HEK293 (cell line): ENCODE measurements around the gene BUB1.
"Not testable (repeated sequence)": the region's sequence is repeated elsewhere in the genome, so short reads cannot be mapped to it uniquely, and the experiment has no call there.

Source experiments
- CTCF ChIA-PET: fragments of 350-600 bp; formaldehyde crosslinking; extraction: SDS; loops from one replicate; lab custom pipeline; 2021; ENCODE audit warnings: antibody characterized with exemption; lab: Yijun Ruan, JAX
- POLR2A ChIA-PET: fragments of 300-600 bp; formaldehyde crosslinking; extraction: SDS; loops from one replicate; lab custom pipeline; 2020; ENCODE audit warnings: antibody characterized with exemption, inconsistent platforms; lab: Yijun Ruan, JAX
- H3K27ac ChIP-seq: fragments of 200-500 bp; sonication (Bioruptor generic); 2 replicates; pipeline ENCODE4 v1.5.1; 2014; ENCODE audit warnings: low read depth, low read length, control low read depth, inconsistent platforms; ENCODE audit errors: extremely low read depth
- H3K36me3 ChIP-seq, 2 experiments: fragments of 200-500 bp in 1 of 2; sonication (Bioruptor generic) in 1 of 2; 1 replicate in 1 of 2; 2 replicates in 1 of 2; pipeline ENCODE4 v1.5.1; 2014 to 2017; ENCODE audit warnings: inconsistent platforms in 2 of 2, low read length in 2 of 2; ENCODE audit not compliant: control insufficient read depth in 2 of 2, insufficient read depth in 1 of 2
- H3K4me1 ChIP-seq: fragments of 200-500 bp; sonication (Bioruptor generic); 2 replicates; pipeline ENCODE4 v1.5.1; 2014; ENCODE audit warnings: mild to moderate bottlenecking, low read length, inconsistent platforms; ENCODE audit not compliant: control insufficient read depth, insufficient read depth
- H3K4me3 ChIP-seq: 2 replicates; pipeline ENCODE4 v1.5.1; 2011; ENCODE audit warnings: low read depth, mild to moderate bottlenecking, control low read depth, low read length, moderate library complexity
- H3K9me3 ChIP-seq: fragments of 200-500 bp; sonication (Bioruptor generic); 2 replicates; pipeline ENCODE4 v1.5.1; 2014; ENCODE audit warnings: low read depth, low read length, inconsistent platforms; ENCODE audit not compliant: control insufficient read depth, insufficient read depth
- MEIS1 ChIP-seq: sonication (generic); formaldehyde crosslinking; IDR thresholded peaks from 2 replicates; pipeline ENCODE4 v1.8.1; 2022; ENCODE audit warnings: missing genetic modification reagents, mild to moderate bottlenecking, borderline replicate concordance
- ZBTB44 ChIP-seq: fragments of 450-650 bp; IDR thresholded peaks from 2 replicates; pipeline ENCODE4 v1.5.1; 2018; ENCODE audit warnings: missing biosample characterization, mild to moderate bottlenecking, missing genetic modification characterization
- ZBTB48 ChIP-seq: fragments of 450-650 bp; formaldehyde crosslinking; IDR thresholded peaks from 2 replicates; pipeline ENCODE4 v1.5.1; 2016; ENCODE audit warnings: missing biosample characterization, missing genetic modification characterization
- ZIC2 ChIP-seq: fragments of 450-650 bp; formaldehyde crosslinking; IDR thresholded peaks from 2 replicates; pipeline ENCODE4 v1.5.1; 2016; ENCODE audit warnings: missing biosample characterization, missing genetic modification characterization
- ZNF140 ChIP-seq: fragments of 450-650 bp; formaldehyde crosslinking; IDR thresholded peaks from 2 replicates; pipeline ENCODE4 v1.5.1; 2016; ENCODE audit warnings: missing biosample characterization, missing genetic modification characterization
- ZNF302 ChIP-seq: fragments of 450-650 bp; formaldehyde crosslinking; IDR thresholded peaks from 2 replicates; pipeline ENCODE4 v1.5.1; 2016; ENCODE audit warnings: missing biosample characterization, missing genetic modification characterization, low read depth
- ZNF324 ChIP-seq: fragments of 450-650 bp; formaldehyde crosslinking; IDR thresholded peaks from 2 replicates; pipeline ENCODE4 v1.5.1; 2016; ENCODE audit warnings: missing biosample characterization, missing genetic modification characterization
- ZNF350 ChIP-seq: fragments of 450-650 bp; formaldehyde crosslinking; IDR thresholded peaks from 2 replicates; pipeline ENCODE4 v1.5.0; 2017; ENCODE audit warnings: missing biosample characterization, mild to moderate bottlenecking, missing genetic modification characterization
- ZNF366 ChIP-seq: fragments of 450-650 bp; formaldehyde crosslinking; conservative IDR thresholded peaks from 2 replicates; pipeline ENCODE4 v1.5.1; 2016; ENCODE audit warnings: missing biosample characterization, missing genetic modification characterization
- ZNF433 ChIP-seq: fragments of 450-650 bp; formaldehyde crosslinking; IDR thresholded peaks from 2 replicates; pipeline ENCODE4 v1.5.1; 2016; ENCODE audit warnings: missing biosample characterization, missing genetic modification characterization, low read depth
- ZXDB ChIP-seq: fragments of 450-650 bp; formaldehyde crosslinking; IDR thresholded peaks from 2 replicates; pipeline ENCODE4 v1.5.1; 2016; ENCODE audit warnings: missing biosample characterization, missing genetic modification characterization
- TF ChIP-seq, protein P1 (sequence below): fragments of 450-650 bp; formaldehyde crosslinking; IDR thresholded peaks from 2 replicates; pipeline ENCODE4 v1.5.1; 2016; ENCODE audit warnings: missing biosample characterization, missing genetic modification characterization
- TF ChIP-seq, protein P2 (sequence below): fragments of 450-650 bp; formaldehyde crosslinking; IDR thresholded peaks from 2 replicates; pipeline ENCODE4 v1.5.1; 2016; ENCODE audit warnings: missing biosample characterization, missing genetic modification characterization, borderline replicate concordance
- TF ChIP-seq, protein P3 (sequence below): fragments of 450-650 bp; formaldehyde crosslinking; IDR thresholded peaks from 2 replicates; pipeline ENCODE4 v1.5.1; 2016; ENCODE audit warnings: missing biosample characterization, missing genetic modification characterization

Gene BUB1

GRCh38 chr2:110691612-110692258, 13.9 kb upstream of the BUB1 start:
- H3K36me3 ChIP-seq, result no peaks in the 10 kb centered on the region
- H3K9me3 ChIP-seq, result no peaks in the 10 kb centered on the region
- H3K4me3 ChIP-seq, result no peak overlapping the region
- H3K4me1 ChIP-seq, result no peaks in the 10 kb centered on the region
- POLR2A ChIA-PET, result no interaction called here
- no peak overlapping the region for H3K27ac ChIP-seq
- CTCF ChIA-PET, result no interaction called here
- TF ChIP-seq, protein P1, sequence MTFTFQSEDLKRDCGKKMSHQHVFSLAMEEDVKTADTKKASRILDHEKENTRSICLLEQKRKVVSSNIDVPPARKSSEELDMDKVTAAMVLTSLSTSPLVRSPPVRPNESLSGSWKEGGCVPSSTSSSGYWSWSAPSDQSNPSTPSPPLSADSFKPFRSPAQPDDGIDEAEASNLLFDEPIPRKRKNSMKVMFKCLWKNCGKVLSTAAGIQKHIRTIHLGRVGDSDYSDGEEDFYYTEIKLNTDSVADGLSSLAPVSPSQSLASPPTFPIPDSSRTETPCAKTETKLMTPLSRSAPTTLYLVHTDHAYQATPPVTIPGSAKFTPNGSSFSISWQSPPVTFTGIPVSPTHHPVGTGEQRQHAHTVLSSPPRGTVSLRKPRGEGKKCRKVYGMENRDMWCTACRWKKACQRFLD, result no peak
- no peak for TF ChIP-seq ZNF350 (tag by site-specific recombination)

DNA sequence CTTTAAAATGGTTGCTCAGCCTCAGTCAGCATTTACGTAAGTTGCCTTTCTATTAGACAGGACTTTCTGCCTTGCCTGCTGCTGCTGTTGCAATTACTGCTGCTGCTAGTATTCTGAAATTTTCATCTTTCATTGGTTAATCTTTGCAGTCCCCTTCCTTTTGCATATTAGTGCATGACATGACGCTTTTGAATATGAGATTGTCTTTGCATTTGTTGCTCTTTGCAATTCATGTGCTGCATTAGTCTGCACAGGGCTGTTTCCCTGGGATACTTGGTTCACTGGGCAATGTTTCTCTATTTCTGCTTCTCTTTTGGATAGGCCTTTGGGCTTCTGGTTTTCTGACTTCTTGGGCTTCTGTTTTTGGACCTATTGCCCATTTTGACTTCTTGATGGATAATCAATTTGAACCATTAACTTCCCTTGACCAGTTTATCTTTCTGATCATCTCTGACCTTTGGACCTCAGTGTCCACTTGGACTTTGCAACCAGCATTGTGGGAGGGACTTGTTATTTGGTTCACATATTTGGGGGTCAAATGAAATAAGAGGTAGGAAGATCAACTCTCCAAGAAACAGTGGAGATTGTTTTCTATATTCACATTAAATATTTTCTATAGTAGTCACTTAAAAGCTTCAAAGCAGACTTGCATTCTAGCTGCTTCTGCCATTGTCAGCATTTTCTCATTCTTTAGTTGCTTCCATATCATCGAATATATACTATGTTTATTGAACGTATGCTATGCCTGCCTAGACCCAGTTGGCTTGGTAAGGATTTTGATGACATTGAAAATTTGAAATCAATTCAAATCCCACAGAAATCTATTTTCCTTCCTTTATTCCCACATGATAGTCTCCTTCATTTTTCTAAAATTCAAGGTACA, 12.5 kb upstream of the BUB1 start:
- Histone ChIP-seq H3K36me3 (no peaks in the 10 kb centered on the region), H3K27ac (no peak overlapping the region), H3K9me3 (no peaks in the 10 kb centered on the region), H3K4me1 (no peaks in the 10 kb centered on the region), H3K4me3 (no peak overlapping the region)
- TF ChIP-seq ZNF324 (tag by site-specific recombination), result no peak
- no peak for TF ChIP-seq ZNF302 (tag by site-specific recombination)
- TF ChIP-seq, protein P2, sequence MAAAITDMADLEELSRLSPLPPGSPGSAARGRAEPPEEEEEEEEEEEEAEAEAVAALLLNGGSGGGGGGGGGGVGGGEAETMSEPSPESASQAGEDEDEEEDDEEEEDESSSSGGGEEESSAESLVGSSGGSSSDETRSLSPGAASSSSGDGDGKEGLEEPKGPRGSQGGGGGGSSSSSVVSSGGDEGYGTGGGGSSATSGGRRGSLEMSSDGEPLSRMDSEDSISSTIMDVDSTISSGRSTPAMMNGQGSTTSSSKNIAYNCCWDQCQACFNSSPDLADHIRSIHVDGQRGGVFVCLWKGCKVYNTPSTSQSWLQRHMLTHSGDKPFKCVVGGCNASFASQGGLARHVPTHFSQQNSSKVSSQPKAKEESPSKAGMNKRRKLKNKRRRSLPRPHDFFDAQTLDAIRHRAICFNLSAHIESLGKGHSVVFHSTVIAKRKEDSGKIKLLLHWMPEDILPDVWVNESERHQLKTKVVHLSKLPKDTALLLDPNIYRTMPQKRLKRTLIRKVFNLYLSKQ (tag by site-specific recombination), result no peak
- no peak for TF ChIP-seq ZNF433 (tag by site-specific recombination)
- TF ChIP-seq ZBTB44, result no peak
- no peak for TF ChIP-seq ZBTB48
- TF ChIP-seq MEIS1 (CRISPR knock-in tag), result no peak
- no peak for TF ChIP-seq ZNF366 (tag by site-specific recombination)
- TF ChIP-seq ZNF140 (tag by site-specific recombination), result no peak
- TF ChIP-seq, protein P3, sequence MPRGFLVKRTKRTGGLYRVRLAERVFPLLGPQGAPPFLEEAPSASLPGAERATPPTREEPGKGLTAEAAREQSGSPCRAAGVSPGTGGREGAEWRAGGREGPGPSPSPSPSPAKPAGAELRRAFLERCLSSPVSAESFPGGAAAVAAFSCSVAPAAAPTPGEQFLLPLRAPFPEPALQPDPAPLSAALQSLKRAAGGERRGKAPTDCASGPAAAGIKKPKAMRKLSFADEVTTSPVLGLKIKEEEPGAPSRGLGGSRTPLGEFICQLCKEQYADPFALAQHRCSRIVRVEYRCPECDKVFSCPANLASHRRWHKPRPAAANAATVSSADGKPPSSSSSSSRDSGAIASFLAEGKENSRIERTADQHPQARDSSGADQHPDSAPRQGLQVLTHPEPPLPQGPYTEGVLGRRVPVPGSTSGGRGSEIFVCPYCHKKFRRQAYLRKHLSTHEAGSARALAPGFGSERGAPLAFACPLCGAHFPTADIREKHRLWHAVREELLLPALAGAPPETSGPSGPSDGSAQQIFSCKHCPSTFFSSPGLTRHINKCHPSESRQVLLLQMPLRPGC (tag by site-specific recombination), result no peak
- CTCF ChIA-PET, result interaction anchor here (1.5 kb wide), 1 partner anchor 51 kb away, joined by 4 read pairs; no protein-coding TSS in a partner anchor
- POLR2A ChIA-PET, result no interaction called here

- CTCF ChIA-PET, result interaction anchor here (0.6 to 1.5 kb wide), 2 partner anchors 48 to 53 kb away, joined by 3 to 4 read pairs; no protein-coding TSS in a partner anchor
Observed at GRCh38 chr2:110688594-110689091, 10.8 kb upstream of the BUB1 start.

GRCh38 chr2:110687775-110688484, 10.1 kb upstream of the BUB1 start:
- POLR2A ChIA-PET, result interaction anchor here (1.2 to 1.3 kb wide), 2 partner anchors 9 to 10 kb away, joined by 6 to 9 read pairs; partner anchors contain the start of gene BUB1
- H3K27ac ChIP-seq, H3K9me3 ChIP-seq, CTCF ChIA-PET, H3K4me1 ChIP-seq, H3K4me3 ChIP-seq, H3K36me3 ChIP-seq: not testable (repeated sequence)

More at GRCh38 chr2:110688594-110689091, 10.8 kb upstream of the BUB1 start:
- POLR2A ChIA-PET, result interaction anchor here (1.0 kb wide), 1 partner anchor 10 kb away, joined by 9 read pairs; the partner anchor contains the start of gene BUB1
- H3K9me3 ChIP-seq, result no peaks in the 10 kb centered on the region
- no peak overlapping the region for H3K4me3 ChIP-seq
- TF ChIP-seq ZXDB (tag by site-specific recombination) (no peak), ZIC2 (peak; percentile 37)
- H3K36me3 ChIP-seq, result no peaks in the 10 kb centered on the region
- no peak overlapping the region for H3K27ac ChIP-seq
- no peaks in the 10 kb centered on the region for H3K4me1 ChIP-seq
